Stimulated activated CD8-positive, alpha-beta memory T cell treated with anti-CD3 and anti-CD28 coated beads, Interleukin-7, amount 100 ng/mL, for 24 hours (primary cell): ENCODE measurements around the gene GJA5.

Experiments used
- DNase-seq: peaks from one replicate; pipeline ENCODE4 v3.0.0-alpha.2; 2020; ENCODE audit warnings: low read depth

GJA5 gene

GRCh38 chr1:147760481-147761260 is at the start of gene GJA5:
Gene GJA5 (minus strand): TSS chr1:147760602. CDS start chr1:147759238, 1,364 bp downstream.
- no peak for DNase-seq

DNA sequence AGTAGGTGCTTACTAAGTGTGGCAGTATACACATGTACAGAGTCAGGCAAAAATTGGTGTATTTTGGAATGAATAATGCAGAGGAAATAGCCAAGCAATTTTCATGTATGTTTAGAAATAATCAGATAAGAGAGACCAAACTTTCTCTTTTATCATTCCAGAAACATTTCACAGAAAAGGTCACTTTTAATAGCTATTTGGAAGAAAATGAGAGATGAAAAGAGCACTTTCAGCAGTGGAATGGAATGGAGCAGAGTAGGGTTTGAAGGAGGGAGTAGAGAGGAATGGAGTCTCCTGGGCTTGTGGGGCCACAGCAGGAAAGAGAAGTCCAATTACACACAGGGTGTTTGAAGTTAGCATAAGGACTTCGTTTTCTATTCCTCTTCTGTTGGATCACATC is 48.8 kb upstream of the GJA5 start:
- DNase-seq, result no peak

DNA sequence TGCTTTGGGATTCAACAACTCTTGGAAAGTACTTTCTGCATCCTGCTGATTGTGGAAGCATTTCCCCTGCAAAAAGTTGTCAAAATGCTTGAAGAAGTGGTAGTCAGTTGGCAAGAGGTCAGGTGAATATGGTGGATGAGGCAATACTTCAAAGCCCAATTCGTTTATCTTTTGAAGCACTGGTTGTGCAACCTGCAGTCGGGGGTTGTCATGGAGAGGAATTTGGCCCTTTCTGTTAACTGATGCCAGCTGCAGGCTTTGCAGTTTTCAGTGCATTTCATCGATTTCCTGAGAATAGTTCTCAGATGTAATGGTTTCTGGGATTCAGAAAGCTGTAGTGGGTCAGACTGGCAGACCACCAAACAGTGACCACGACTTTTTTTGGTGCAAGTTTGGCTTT is 47.6 kb upstream of the GJA5 start:
- no peak for DNase-seq

GRCh38 chr1:147807405-147807804 is 47.0 kb upstream of the GJA5 start:
- no peak for DNase-seq

DNA sequence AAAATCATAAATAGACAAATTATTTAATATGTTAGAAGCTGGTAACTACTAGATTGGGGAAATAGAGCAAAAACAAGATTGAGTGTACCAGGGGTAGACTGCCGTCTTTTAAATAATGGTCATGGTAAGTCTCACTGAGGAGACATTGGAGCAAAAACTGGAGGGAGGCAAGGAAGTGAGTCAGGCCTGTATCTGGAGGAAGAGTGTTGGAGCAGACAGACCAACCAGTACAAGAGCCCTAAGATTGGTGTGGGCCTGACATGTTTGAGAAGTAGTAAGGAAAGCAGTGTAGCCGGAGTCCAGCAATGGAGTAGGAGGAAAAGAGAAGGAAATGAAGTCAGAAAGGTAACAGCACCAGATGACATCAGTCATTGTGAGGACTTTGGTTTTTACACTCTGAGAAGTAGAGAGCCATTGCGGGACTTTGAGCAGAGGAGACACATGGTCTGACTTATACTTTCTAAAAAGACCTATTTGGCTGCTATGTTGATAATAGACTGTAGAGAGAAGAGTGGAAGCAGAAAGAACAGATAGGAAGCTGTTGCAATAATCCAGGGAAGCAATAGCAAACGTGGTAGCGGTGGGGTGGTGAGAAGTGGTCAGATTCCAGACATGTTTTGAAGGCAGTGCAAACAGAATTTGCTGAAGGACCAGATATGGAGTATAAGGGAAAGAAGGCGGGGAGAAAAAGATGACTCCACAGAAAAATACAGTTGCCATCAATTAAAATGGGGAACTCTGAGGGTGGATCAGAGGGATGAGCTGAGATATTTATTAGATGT is 44.7 kb upstream of the GJA5 start:
- DNase-seq, result no peak

DNA sequence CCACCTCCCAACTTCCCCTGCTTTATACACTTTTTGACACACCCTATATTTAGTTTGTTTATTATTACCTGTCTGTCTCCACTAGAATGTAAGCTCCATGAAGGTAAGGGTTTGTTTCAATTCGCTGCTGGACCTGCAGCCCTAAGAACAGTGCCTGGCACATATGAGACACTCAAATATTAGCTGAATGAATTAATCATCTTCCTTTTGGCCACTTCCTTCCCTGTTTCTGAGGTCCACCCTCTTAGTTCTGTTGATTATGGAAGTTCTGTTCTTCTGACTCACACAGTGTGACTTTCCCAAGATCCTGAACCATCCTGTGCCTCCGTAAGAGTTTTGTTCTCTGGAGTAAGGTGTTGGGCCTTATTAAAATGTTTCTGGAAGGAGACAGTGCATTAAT is 40.4 kb upstream of the GJA5 start:
- DNase-seq, result no peak

GRCh38 chr1:147798731-147799130 is 38.3 kb upstream of the GJA5 start:
- DNase-seq, result no peak

DNA sequence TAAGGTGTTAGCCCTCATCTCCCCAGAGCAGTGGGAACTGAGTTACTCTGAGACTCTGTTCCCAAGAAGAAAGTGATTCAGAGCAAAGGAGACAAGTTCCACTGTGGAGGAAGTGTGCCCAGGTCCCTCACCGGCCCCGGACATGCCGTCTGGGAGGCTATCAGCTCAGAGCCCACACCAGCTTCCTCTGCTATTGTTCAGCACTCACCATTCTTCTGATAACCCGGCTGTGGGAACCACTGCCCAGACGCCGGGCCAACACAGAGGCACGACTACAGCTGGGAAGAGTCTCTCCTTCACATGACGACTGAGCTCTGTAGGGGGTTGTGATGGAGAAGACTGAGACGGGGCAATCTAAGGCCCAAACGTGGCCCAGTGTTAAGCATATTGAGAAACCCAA is 34.2 kb upstream of the GJA5 start:
- DNase-seq, result no peak

GRCh38 chr1:147791876-147792275 is 31.5 kb upstream of the GJA5 start:
- DNase-seq, result no peak

- no peak for DNase-seq
Observed at GRCh38 chr1:147787765-147788164, 27.4 kb upstream of the GJA5 start.

- DNase-seq, result no peak
Observed at GRCh38 chr1:147786536-147786935, 26.1 kb upstream of the GJA5 start.

- DNase-seq, result no peak
Observed at GRCh38 chr1:147785794-147786506, 25.5 kb upstream of the GJA5 start.

GRCh38 chr1:147784941-147785340 is 24.5 kb upstream of the GJA5 start:
- DNase-seq, result no peak

DNA sequence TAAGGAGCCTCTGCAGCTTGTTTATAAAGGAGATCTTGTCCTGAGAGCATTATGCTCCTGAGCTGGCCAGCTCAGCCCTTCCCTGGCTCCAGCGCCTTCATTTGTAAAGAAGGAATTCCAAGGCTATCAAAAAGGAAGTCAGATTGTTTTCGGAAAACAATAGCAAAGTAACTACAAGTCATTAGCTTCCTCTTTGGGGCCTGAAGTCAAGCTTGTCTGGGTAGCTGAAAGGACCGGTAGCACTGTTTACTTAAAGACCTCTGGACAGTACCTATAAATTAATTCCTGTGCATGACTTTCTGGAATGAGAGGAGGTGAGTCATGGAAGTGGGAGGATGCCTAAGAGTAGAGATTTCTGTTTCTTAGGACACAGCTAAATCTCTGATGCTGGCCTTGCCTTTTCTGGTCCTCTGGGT is 20.7 kb upstream of the GJA5 start:
- no peak for DNase-seq

- DNase-seq, result no peak
Observed at GRCh38 chr1:147777694-147778093, 17.3 kb upstream of the GJA5 start.

GRCh38 chr1:147773215-147773715 is 12.9 kb upstream of the GJA5 start:
- DNase-seq, result no peak

DNA sequence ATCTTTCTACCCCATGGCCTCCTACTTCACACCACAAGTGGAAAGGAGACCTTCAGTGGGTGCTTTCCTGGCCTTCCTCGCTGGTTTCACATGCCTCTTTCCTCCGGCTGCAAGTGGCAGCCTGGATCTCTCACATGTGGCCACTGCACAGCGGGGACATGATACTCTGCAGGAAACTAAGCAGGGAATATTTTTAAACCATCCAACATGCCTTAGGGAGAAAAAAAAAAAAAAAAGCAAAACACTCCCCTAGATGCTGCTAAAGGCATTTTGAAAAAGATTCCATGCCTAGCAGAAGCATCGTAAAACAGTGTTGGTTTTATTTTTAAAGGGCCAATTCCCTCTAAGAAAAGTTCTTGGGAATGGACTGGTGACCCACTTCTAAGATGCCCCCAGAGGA is 12.2 kb upstream of the GJA5 start:
- no peak for DNase-seq

DNA sequence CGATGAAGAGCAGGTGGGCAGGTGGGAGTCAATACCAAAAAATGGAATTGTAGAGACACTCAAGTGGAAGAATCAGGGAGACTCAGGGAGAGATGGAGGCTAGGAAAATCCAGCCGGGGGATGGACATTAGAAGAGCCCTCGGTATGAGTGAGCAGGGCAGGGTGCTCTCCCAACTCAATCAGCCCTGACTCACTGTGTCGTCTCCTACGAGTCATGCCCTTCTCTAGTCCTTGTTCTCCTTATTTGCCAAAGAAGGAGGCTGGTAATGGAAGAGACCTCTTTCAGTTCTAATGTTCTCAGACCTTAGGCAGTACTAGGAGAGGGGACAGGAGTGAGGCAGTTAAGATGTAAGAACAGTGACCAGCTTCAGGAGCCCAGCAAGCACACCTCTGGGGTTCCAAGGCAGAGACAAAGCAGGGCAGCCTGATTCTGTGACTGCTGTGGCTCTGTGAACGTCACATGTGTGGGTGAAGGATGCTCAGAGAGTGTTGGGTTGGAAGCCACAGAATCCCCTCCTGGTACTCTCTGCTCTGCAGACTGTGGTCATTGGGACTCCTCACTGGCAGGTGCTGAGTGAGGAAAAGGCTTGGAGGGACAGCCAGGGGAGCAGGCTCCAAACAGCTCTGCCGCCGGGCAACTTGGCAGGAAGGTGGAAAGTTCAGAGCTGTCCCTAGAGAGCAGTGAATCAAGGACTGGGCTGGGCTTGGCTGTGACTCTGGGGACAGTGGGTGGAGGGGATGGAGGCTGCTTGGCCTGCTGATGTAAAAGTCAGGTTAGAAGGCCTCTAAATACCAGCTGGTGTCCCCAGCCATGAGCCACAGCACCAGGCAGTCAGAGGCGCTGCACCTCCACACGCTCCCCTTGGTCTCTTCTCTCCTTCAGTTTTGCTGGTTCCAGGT is 11.1 kb upstream of the GJA5 start:
- no peak for DNase-seq

DNA sequence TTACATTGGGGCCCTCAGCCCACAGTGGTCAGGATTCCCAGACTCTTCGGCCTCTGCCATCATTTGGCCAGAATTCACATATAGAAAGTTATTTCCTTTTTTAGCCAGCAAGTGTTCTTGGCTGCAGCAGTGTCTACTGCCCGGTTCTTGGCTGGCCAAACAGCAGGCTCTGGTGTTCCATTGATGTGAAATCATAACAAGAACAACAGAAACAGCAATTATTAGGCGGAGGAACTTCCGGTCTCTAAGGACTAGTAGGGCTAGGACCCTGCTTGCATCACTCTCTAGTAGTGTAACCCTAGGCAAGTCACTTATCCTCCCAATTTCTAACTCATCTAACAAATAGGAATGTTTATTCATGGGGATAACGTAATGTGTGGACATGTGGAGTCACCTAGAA is 8.7 kb upstream of the GJA5 start:
- DNase-seq, result no peak

DNA sequence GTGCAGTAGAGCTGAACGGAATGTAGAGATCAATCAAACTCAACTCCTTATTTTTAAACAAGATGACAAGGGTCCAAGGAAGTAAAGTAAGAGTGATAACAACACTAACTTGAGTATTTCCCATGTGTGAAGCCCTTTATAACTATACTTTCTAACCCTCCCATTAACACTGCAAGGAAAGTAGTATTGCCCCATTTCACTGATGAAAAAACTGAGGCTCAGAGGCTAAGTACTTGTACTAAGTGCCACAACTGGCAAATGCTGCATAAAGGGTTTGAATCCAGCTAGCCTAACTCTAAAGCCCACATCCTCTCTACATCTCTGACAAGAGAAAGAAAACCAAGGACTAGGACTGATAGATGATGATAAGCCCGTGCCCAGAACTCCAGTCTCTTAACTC is 8.2 kb upstream of the GJA5 start:
- DNase-seq, result no peak

DNA sequence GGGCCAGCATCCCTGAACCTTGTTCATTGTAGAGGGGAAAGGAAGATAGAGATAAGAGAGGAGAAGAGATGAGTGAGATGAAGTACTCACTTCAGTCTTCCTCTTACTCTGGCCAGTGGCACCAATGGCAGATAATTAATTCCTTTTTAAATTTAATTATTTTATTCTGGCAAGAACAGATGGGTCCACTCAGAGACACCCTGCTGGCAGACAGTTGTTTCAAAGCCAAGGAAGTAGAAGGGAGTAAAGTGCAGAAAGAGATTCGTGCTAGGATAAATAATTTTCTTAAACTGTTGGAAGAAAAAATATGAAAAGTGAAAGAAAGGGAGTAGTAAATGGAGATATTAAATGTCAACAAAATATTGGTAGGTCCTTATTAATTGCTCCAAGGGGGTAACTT is 7.7 kb upstream of the GJA5 start:
- no peak for DNase-seq
